MCF 10A (cell line): ENCODE results near the gene PROSER2. TPM values are rescaled to one million over a fixed set of nuclear protein-coding genes. Genes with fewer than 3 reads are reported as not detected.

Source experiments
- BruUV-seq: library from RNA; stranded (reverse); fragments of 400-500 nt; replicated peaks from 2 replicates; lab custom pipeline; 2021; lab: Mats Ljungman, UMichigan
- CTCF ChIA-PET: fragments of 300-600 bp; sonication (Branson Sonifier 250); formaldehyde crosslinking; extraction: SDS; loops from one replicate; lab custom pipeline; 2021; ENCODE audit warnings: antibody characterized with exemption, inconsistent platforms; lab: Yijun Ruan, JAX
- POLR2A ChIA-PET: fragments of 300-600, 350-650 bp; sonication (Branson Sonifier 250); formaldehyde crosslinking; extraction: SDS; loops from one replicate; lab custom pipeline; 2020; ENCODE audit warnings: antibody characterized with exemption, inconsistent platforms; lab: Yijun Ruan, JAX
- DNase-seq: peaks from one replicate; pipeline ENCODE4 v3.0.0-alpha.2; 2018; ENCODE audit not compliant: unreplicated experiment
- H3K27ac Mint-ChIP-seq: one replicate; pipeline ENCODE4 v1.8.0; 2022; ENCODE audit warnings: mild to moderate bottlenecking, low read depth, mixed read lengths; ENCODE audit not compliant: unreplicated experiment
- H3K27me3 Mint-ChIP-seq: one replicate; pipeline ENCODE4 v1.8.0; 2022; ENCODE audit warnings: mixed read lengths; ENCODE audit not compliant: insufficient read depth, unreplicated experiment
- H3K36me3 Mint-ChIP-seq: one replicate; pipeline ENCODE4 v1.8.0; 2022; ENCODE audit warnings: mild to moderate bottlenecking, moderate library complexity, mixed read lengths; ENCODE audit not compliant: insufficient read depth, unreplicated experiment
- H3K4me1 Mint-ChIP-seq: one replicate; pipeline ENCODE4 v1.8.0; 2022; ENCODE audit warnings: mixed read lengths; ENCODE audit not compliant: insufficient read depth, unreplicated experiment
- H3K4me3 Mint-ChIP-seq: one replicate; pipeline ENCODE4 v1.8.0; 2022; ENCODE audit warnings: mild to moderate bottlenecking, moderate library complexity, mixed read lengths; ENCODE audit not compliant: unreplicated experiment
- H3K9me3 Mint-ChIP-seq: one replicate; pipeline ENCODE4 v1.8.0; 2022; ENCODE audit warnings: mixed read lengths; ENCODE audit not compliant: unreplicated experiment
- CTCF ChIP-seq: fragments of 200-600 bp; IDR thresholded peaks from one replicate; pipeline ENCODE4 v1.8.0; 2022; ENCODE audit warnings: antibody characterized with exemption, mild to moderate bottlenecking; ENCODE audit not compliant: unreplicated experiment
- intact Hi-C: fragments of 100-400 bp; cut with micrococcal nuclease; formaldehyde crosslinking; loops from 2 replicates; pipeline ENCODE4 v1.14.1; 2022
- total RNA-seq: library from RNA; stranded (reverse); gene quantifications from 2 replicates; pipeline ENCODE4 v1.2.3, GENCODE V29; 2022

The PROSER2 gene
- total RNA-seq, 1 experiment from 2014 or later = 58.0 TPM

DNA sequence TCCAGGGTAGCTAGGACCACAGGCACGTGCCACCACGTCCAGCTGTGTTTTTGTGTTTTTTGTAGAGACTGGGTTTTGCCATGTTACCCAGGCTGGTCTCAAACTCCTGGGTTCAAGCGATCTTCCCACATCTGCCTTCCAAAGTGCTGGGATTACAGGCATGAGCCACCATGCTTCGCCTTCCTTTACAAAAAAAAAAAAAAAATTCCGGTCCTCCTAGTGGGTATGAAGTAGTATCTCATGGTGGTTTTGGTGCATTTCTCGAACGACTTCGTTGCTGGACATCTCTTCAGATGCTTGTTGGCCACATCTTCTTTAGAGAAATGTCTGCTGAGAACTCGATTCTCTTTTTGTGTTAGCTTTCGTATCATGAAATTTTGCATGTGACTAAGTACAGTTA lies 3.9 kb downstream of the PROSER2 start:
- Mint-ChIP-seq H3K27me3 (no peaks in the 10 kb centered on the region), H3K9me3 (no peaks in the 10 kb centered on the region), H3K4me3 (no peak overlapping the region), H3K27ac (no peak overlapping the region), H3K36me3 (peaks cover 8% of the 10 kb centered on the region), H3K4me1 (peaks cover 45% of the 10 kb centered on the region)
- BruUV-seq = no TSS peak
- POLR2A ChIA-PET = interaction anchor here (0.5 to 3.3 kb wide), 6 partner anchors 12 to 206 kb away, joined by 3 to 37 read pairs (median 4); no protein-coding TSS in a partner anchor
- TF ChIP-seq CTCF = no peak
- DNase-seq = no peak
- intact Hi-C loops = no loop called here
- CTCF ChIA-PET = interaction anchor here (0.6 to 1.3 kb wide), 2 partner anchors 33 to 44 kb away, joined by 3 to 5 read pairs; no protein-coding TSS in a partner anchor

GRCh38 chr10:11827414-11827813 lies 4.3 kb downstream of the PROSER2 start:
- H3K4me1 Mint-ChIP-seq = peaks cover 49% of the 10 kb centered on the region
- intact Hi-C loops = no loop called here
- ChIA-PET POLR2A (interaction anchor here (0.6 to 3.3 kb wide), 6 partner anchors 12 to 368 kb away, joined by 3 to 37 read pairs (median 3); partner anchors contain the start of genes CDC123 and NUDT5), CTCF (interaction anchor here (0.6 to 1.3 kb wide), 3 partner anchors 29 to 45 kb away, joined by 3 to 5 read pairs (median 4); no protein-coding TSS in a partner anchor)
- no peak for TF ChIP-seq CTCF
- no peaks in the 10 kb centered on the region for H3K9me3 Mint-ChIP-seq
- no peaks in the 10 kb centered on the region for H3K27me3 Mint-ChIP-seq
- H3K4me3 Mint-ChIP-seq = no peak overlapping the region
- BruUV-seq = no TSS peak
- no peak overlapping the region for H3K27ac Mint-ChIP-seq
- peaks cover 12% of the 10 kb centered on the region for H3K36me3 Mint-ChIP-seq
- no peak for DNase-seq

- no peak overlapping the region for H3K4me3 Mint-ChIP-seq
- DNase-seq = no peak
- BruUV-seq = no TSS peak
Observed at GRCh38 chr10:11828682-11829284, 5.6 kb downstream of the PROSER2 start.

More at GRCh38 chr10:11828682-11829284, 5.6 kb downstream of the PROSER2 start:
- H3K36me3 Mint-ChIP-seq = peaks cover 14% of the 10 kb centered on the region
- peaks cover 52% of the 10 kb centered on the region for H3K4me1 Mint-ChIP-seq
- ChIA-PET CTCF (interaction anchor here (0.7 to 1.8 kb wide), 3 partner anchors 9 to 27 kb away, joined by 3 to 11 read pairs (median 3); no protein-coding TSS in a partner anchor), POLR2A (no interaction called here)
- H3K27me3 Mint-ChIP-seq = no peaks in the 10 kb centered on the region
- no peak overlapping the region for H3K27ac Mint-ChIP-seq
- no peak for TF ChIP-seq CTCF
- H3K9me3 Mint-ChIP-seq = no peaks in the 10 kb centered on the region
- intact Hi-C loops = no loop called here
